ENCODE data around the gene TMEM128. TPM values are rescaled to one million over a fixed set of nuclear protein-coding genes. Genes with fewer than 3 reads are reported as not detected.
A peak's percentile ranks its signal among the peaks of the same experiment; 100 is the strongest.

The TMEM128 gene
- total and polyA plus RNA-seq, 2 of the 13 experiments (the other 11 are each of a cell fraction or from before 2014, with no cell fraction given), result 19.4 to 27.9 TPM

- TF ChIP-seq ZNF567 (CRISPR knock-in tag; IDR thresholded peaks at IDR 0.05; ENCODE audit: borderline replicate concordance) (no peak), ZFP1 (CRISPR knock-in tag; IDR thresholded peaks at IDR 0.05) (no peak), TP53 (CRISPR knock-in tag; conservative IDR thresholded peaks at IDR 0.05) (0 out of 2 replicates have a peak, but pooled peaks have one; percentile 20), ZFP36L1 (CRISPR knock-in tag; IDR thresholded peaks at IDR 0.05) (peak; percentile 92), HOXA7 (CRISPR knock-in tag; IDR thresholded peaks at IDR 0.05) (no peak), ZMYM2 (CRISPR knock-in tag; IDR thresholded peaks at IDR 0.05) (no peak), SMAD1 (CRISPR knock-in tag; IDR thresholded peaks at IDR 0.05; ENCODE audit: borderline replicate concordance, low read depth) (0 out of 2 replicates have a peak, but pooled peaks have one; percentile 67), RARA (CRISPR knock-in tag; IDR thresholded peaks at IDR 0.05) (peak; percentile 34), ZNF562 (CRISPR knock-in tag; IDR thresholded peaks at IDR 0.05; ENCODE audit: borderline replicate concordance) (no peak), ZNF512 (CRISPR knock-in tag; IDR thresholded peaks at IDR 0.05) (peak; percentile 24; the same call in 1 of the 2 replicates), MAZ (IDR thresholded peaks at IDR 0.05; ENCODE audit: borderline replicate concordance, low read depth, low read length) (peak; percentile 64; the same call in 1 of the 2 replicates), MAZ (CRISPR knock-in tag; IDR thresholded peaks at IDR 0.05; ENCODE audit: low read depth) (peak; percentile 87), RFX1 (IDR thresholded peaks at IDR 0.05) (no peak), IRF2 (CRISPR knock-in tag; IDR thresholded peaks at IDR 0.05) (no peak; the same call in 1 of the 2 replicates), ATF4 (CRISPR knock-in tag; IDR thresholded peaks at IDR 0.05) (peak in 1 of 2 experiments; percentile 72; a peak in 2 of 4 replicates), TFDP1 (CRISPR knock-in tag; IDR thresholded peaks at IDR 0.05; ENCODE audit: borderline replicate concordance) (peak; percentile 83), TCF7L2 (IDR thresholded peaks at IDR 0.05; ENCODE audit: low read depth, low read length) (no peak), PHF21A (CRISPR knock-in tag; IDR thresholded peaks at IDR 0.05) (no peak), EEA1 (CRISPR knock-in tag; IDR thresholded peaks at IDR 0.05; ENCODE audit: borderline replicate concordance) (no peak), ZNF354B (CRISPR knock-in tag; IDR thresholded peaks at IDR 0.05) (0 out of 2 replicates have a peak, but pooled peaks have one; percentile 35), FUBP1 (CRISPR knock-in tag; IDR thresholded peaks at IDR 0.05; ENCODE audit: borderline replicate concordance) (no peak), ZNF430 (CRISPR knock-in tag; IDR thresholded peaks at IDR 0.05) (0 out of 2 replicates have a peak, but pooled peaks have one; percentile 30), ZFAT (CRISPR knock-in tag; conservative IDR thresholded peaks at IDR 0.05) (no peak)
Observed at GRCh38 chr4:4289941-4290850, 42.2 kb upstream of the TMEM128 start, which contains the start of the genes LYAR and ZBTB49 (continued).

Data from HepG2 (cell line).